Activated T-helper 2 cell treated with anti-CD3 and anti-CD28 coated beads, Interferon-gamma antibody, Interleukin-2, Interleukin-4, amounts not matched to agents 10 μg/mL and 5 μg/mL and 100 μg/mL, durations not matched to agents 14 hours and 24 hours and 36 hours (primary cell): ENCODE measurements around the gene KCNJ12. TPM values are rescaled to one million over a fixed set of nuclear protein-coding genes. Genes with fewer than 3 reads are reported as not detected.

Source experiments
- DNase-seq: peaks from one replicate; pipeline ENCODE4 v3.0.0; 2021; ENCODE audit warnings: low spot score
- H3K27ac Mint-ChIP-seq: one replicate; pipeline ENCODE4 v1.8.0; 2021; ENCODE audit warnings: mixed read lengths
- H3K27me3 Mint-ChIP-seq: one replicate; pipeline ENCODE4 v1.8.0; 2021; ENCODE audit warnings: low read depth, mixed read lengths
- H3K36me3 Mint-ChIP-seq: one replicate; pipeline ENCODE4 v1.8.0; 2021; ENCODE audit warnings: low read depth, mixed read lengths
- H3K4me1 Mint-ChIP-seq: one replicate; pipeline ENCODE4 v1.8.0; 2021; ENCODE audit warnings: low read depth, mixed read lengths
- H3K4me3 Mint-ChIP-seq: one replicate; pipeline ENCODE4 v1.8.0; 2021; ENCODE audit warnings: low read depth, mild to moderate bottlenecking, moderate library complexity, mixed read lengths
- H3K9me3 Mint-ChIP-seq: one replicate; pipeline ENCODE4 v1.8.0; 2021; ENCODE audit warnings: mixed read lengths
- intact Hi-C: fragments of 100-400 bp; cut with micrococcal nuclease; formaldehyde crosslinking; loops from one replicate; pipeline ENCODE4 v1.15.1; 2023
- total RNA-seq: library from RNA; stranded (reverse); gene quantifications from 2 replicates; pipeline ENCODE4 v1.2.3, GENCODE V29; 2022

KCNJ12 gene
- total RNA-seq, 1 donor from 2014 or later: not detected

GRCh38 chr17:21352221-21352980, 23.8 kb upstream of the KCNJ12 start:
- Mint-ChIP-seq H3K9me3 (no peaks in the 10 kb centered on the region), H3K27ac (no peak overlapping the region), H3K36me3 (no peaks in the 10 kb centered on the region), H3K27me3 (no peaks in the 10 kb centered on the region), H3K4me3 (no peak overlapping the region), H3K4me1 (peaks cover 2% of the 10 kb centered on the region)
- intact Hi-C loops: no loop called here
- no peak for DNase-seq

GRCh38 chr17:21352981-21353265, 23.2 kb upstream of the KCNJ12 start:
- no peak overlapping the region for H3K4me3 Mint-ChIP-seq
- H3K9me3 Mint-ChIP-seq: no peaks in the 10 kb centered on the region
- H3K36me3 Mint-ChIP-seq: no peaks in the 10 kb centered on the region
- no peak overlapping the region for H3K27ac Mint-ChIP-seq
- intact Hi-C loops: no loop called here
- H3K27me3 Mint-ChIP-seq: no peaks in the 10 kb centered on the region
- DNase-seq: no peak
- peaks cover 2% of the 10 kb centered on the region for H3K4me1 Mint-ChIP-seq

- no peak overlapping the region for H3K4me3 Mint-ChIP-seq
- H3K9me3 Mint-ChIP-seq: no peaks in the 10 kb centered on the region
- H3K4me1 Mint-ChIP-seq: no peaks in the 10 kb centered on the region
- H3K27me3 Mint-ChIP-seq: no peaks in the 10 kb centered on the region
- no peak overlapping the region for H3K27ac Mint-ChIP-seq
- no peak for DNase-seq
- intact Hi-C loops: no loop called here
- H3K36me3 Mint-ChIP-seq: no peaks in the 10 kb centered on the region
Observed at GRCh38 chr17:21353326-21354010, 22.7 kb upstream of the KCNJ12 start.

- H3K27me3 Mint-ChIP-seq: peaks cover 2% of the 10 kb centered on the region
- H3K4me1 Mint-ChIP-seq: no peaks in the 10 kb centered on the region
- no peak overlapping the region for H3K27ac Mint-ChIP-seq
- H3K4me3 Mint-ChIP-seq: no peak overlapping the region
- H3K36me3 Mint-ChIP-seq: no peaks in the 10 kb centered on the region
- no peaks in the 10 kb centered on the region for H3K9me3 Mint-ChIP-seq
- DNase-seq: no peak
- intact Hi-C loops: no loop called here
Observed at GRCh38 chr17:21354796-21355385, 21.3 kb upstream of the KCNJ12 start.

- Mint-ChIP-seq H3K4me1 (no peaks in the 10 kb centered on the region), H3K27me3 (peaks cover 2% of the 10 kb centered on the region), H3K36me3 (no peaks in the 10 kb centered on the region), H3K27ac (no peak overlapping the region), H3K4me3 (no peak overlapping the region), H3K9me3 (no peaks in the 10 kb centered on the region)
- no peak for DNase-seq
- intact Hi-C loops: no loop called here
Observed at GRCh38 chr17:21355586-21355985, 20.6 kb upstream of the KCNJ12 start.

GRCh38 chr17:21356537-21357127, 19.5 kb upstream of the KCNJ12 start:
- Mint-ChIP-seq H3K9me3 (no peaks in the 10 kb centered on the region), H3K4me3 (no peak overlapping the region), H3K36me3 (no peaks in the 10 kb centered on the region), H3K27ac (no peak overlapping the region), H3K4me1 (no peaks in the 10 kb centered on the region), H3K27me3 (peaks cover 2% of the 10 kb centered on the region)
- intact Hi-C loops: no loop called here
- no peak for DNase-seq

GRCh38 chr17:21357281-21357680, 18.9 kb upstream of the KCNJ12 start:
- Mint-ChIP-seq H3K27me3 (peaks cover 2% of the 10 kb centered on the region), H3K4me1 (no peaks in the 10 kb centered on the region), H3K27ac (no peak overlapping the region), H3K9me3 (no peaks in the 10 kb centered on the region), H3K4me3 (no peak overlapping the region), H3K36me3 (no peaks in the 10 kb centered on the region)
- intact Hi-C loops: no loop called here
- DNase-seq: no peak

GRCh38 chr17:21357696-21358656, 18.2 kb upstream of the KCNJ12 start:
- intact Hi-C loops: no loop called here
- no peaks in the 10 kb centered on the region for H3K9me3 Mint-ChIP-seq
- H3K4me1 Mint-ChIP-seq: no peaks in the 10 kb centered on the region
- no peak overlapping the region for H3K4me3 Mint-ChIP-seq
- DNase-seq: no peak
- no peaks in the 10 kb centered on the region for H3K36me3 Mint-ChIP-seq
- peaks cover 2% of the 10 kb centered on the region for H3K27me3 Mint-ChIP-seq
- no peak overlapping the region for H3K27ac Mint-ChIP-seq

- no peak overlapping the region for H3K27ac Mint-ChIP-seq
- no peaks in the 10 kb centered on the region for H3K9me3 Mint-ChIP-seq
Observed at GRCh38 chr17:21358682-21359482, 17.3 kb upstream of the KCNJ12 start.

GRCh38 chr17:21359483-21359840, 16.7 kb upstream of the KCNJ12 start:
- intact Hi-C loops: no loop called here
- no peaks in the 10 kb centered on the region for H3K9me3 Mint-ChIP-seq
- no peak overlapping the region for H3K4me3 Mint-ChIP-seq

More at GRCh38 chr17:21358682-21359482, 17.3 kb upstream of the KCNJ12 start:
- H3K4me3 Mint-ChIP-seq: no peak overlapping the region
- no peaks in the 10 kb centered on the region for H3K36me3 Mint-ChIP-seq
- intact Hi-C loops: no loop called here
- no peak for DNase-seq
- peaks cover 2% of the 10 kb centered on the region for H3K27me3 Mint-ChIP-seq
- H3K4me1 Mint-ChIP-seq: no peaks in the 10 kb centered on the region

GRCh38 chr17:21360048-21360447, 16.1 kb upstream of the KCNJ12 start:
- Mint-ChIP-seq H3K36me3 (no peaks in the 10 kb centered on the region), H3K27me3 (peaks cover 2% of the 10 kb centered on the region), H3K27ac (no peak overlapping the region), H3K9me3 (no peaks in the 10 kb centered on the region), H3K4me3 (no peak overlapping the region), H3K4me1 (no peaks in the 10 kb centered on the region)
- DNase-seq: no peak
- intact Hi-C loops: no loop called here

More at GRCh38 chr17:21359483-21359840, 16.7 kb upstream of the KCNJ12 start:
- no peaks in the 10 kb centered on the region for H3K36me3 Mint-ChIP-seq
- DNase-seq: no peak
- no peaks in the 10 kb centered on the region for H3K4me1 Mint-ChIP-seq
- no peak overlapping the region for H3K27ac Mint-ChIP-seq
- peaks cover 2% of the 10 kb centered on the region for H3K27me3 Mint-ChIP-seq
